Ovary (tissue), 3 donors: ENCODE results near the gene SFXN5.

ENCODE experiments used
- CTCF ChIP-seq, 3 donors: fragments of 450-650 bp in 2 of 3; fragments of 200-600 bp in 1 of 3; IDR thresholded peaks; one replicate each; pipeline versions ENCODE4 v1.5.1 to v1.8.0; 2016 to 2022; ENCODE audit warnings: antibody characterized with exemption in 3 of 3, mild to moderate bottlenecking in 1 of 3
- EP300 ChIP-seq: sonication (generic); formaldehyde crosslinking; IDR thresholded peaks from one replicate; pipeline ENCODE4 v1.6.1; 2017; ENCODE audit warnings: antibody characterized with exemption
- POLR2A ChIP-seq: fragments of 450-650 bp; IDR thresholded peaks from one replicate; pipeline ENCODE4 v1.6.1; 2017; ENCODE audit warnings: antibody characterized with exemption, mild to moderate bottlenecking, moderate library complexity
- donor health status: DM: no; HTN: no; CAD: no.

- TF ChIP-seq CTCF (IDR thresholded peaks at IDR 0.05) (no peak), EP300 (no peak), POLR2A (no peak)
Observed at GRCh38 chr2:72963423-72964145, 107.9 kb downstream of the SFXN5 start.
